Astrocyte of the spinal cord (primary cell): Measurements from ENCODE around the gene ANKRD23.

Source experiments
- DNase-seq: peaks from one replicate; pipeline ENCODE4 v3.0.0; 2011; ENCODE audit warnings: low read depth, low spot score
- H3K4me3 ChIP-seq: 2 replicates; pipeline ENCODE4 v1.5.1; 2011; ENCODE audit warnings: low read depth, mild to moderate bottlenecking, low read length, moderate library complexity
- CTCF ChIP-seq: IDR thresholded peaks from 2 replicates; pipeline ENCODE4 v1.5.1; 2012; ENCODE audit warnings: low read depth, mild to moderate bottlenecking, low read length, inconsistent platforms
- in situ Hi-C: cut with HindIII; loops from 2 replicates; pipeline ENCODE4 v1.10.0; 2017; ENCODE audit warnings: low sequenced_read_pairs

Gene ANKRD23

GRCh38 chr2:96881349-96882195, 37.8 kb upstream of the ANKRD23 start:
- TF ChIP-seq CTCF: no peak
- no peak for DNase-seq
- in situ Hi-C loops: no loop called here

GRCh38 chr2:96880891-96881273, 37.1 kb upstream of the ANKRD23 start:
- DNase-seq: no peak
- H3K4me3 ChIP-seq: no peak overlapping the region
- TF ChIP-seq CTCF: no peak
- in situ Hi-C loops: no loop called here

More at GRCh38 chr2:96881349-96882195, 37.8 kb upstream of the ANKRD23 start:
- H3K4me3 ChIP-seq: no peak overlapping the region

- no peak overlapping the region for H3K4me3 ChIP-seq
- no peak for TF ChIP-seq CTCF
- no peak for DNase-seq
- in situ Hi-C loops: no loop called here
Measured at GRCh38 chr2:96879545-96880040, 35.8 kb upstream of the ANKRD23 start.

- H3K4me3 ChIP-seq: no peak overlapping the region
- in situ Hi-C loops: no loop called here
- no peak for TF ChIP-seq CTCF
- no peak for DNase-seq
Measured at GRCh38 chr2:96878796-96879544, 35.1 kb upstream of the ANKRD23 start.

- no peak overlapping the region for H3K4me3 ChIP-seq
- DNase-seq: no peak
- no peak for TF ChIP-seq CTCF
- in situ Hi-C loops: no loop called here
Measured at GRCh38 chr2:96878171-96878570, 34.4 kb upstream of the ANKRD23 start.

GRCh38 chr2:96877631-96878092, 33.8 kb upstream of the ANKRD23 start:
- DNase-seq: no peak
- TF ChIP-seq CTCF: no peak
- no peak overlapping the region for H3K4me3 ChIP-seq
- in situ Hi-C loops: no loop called here
